Measurements from ENCODE around the gene BTBD17. TPM values are rescaled to one million over a fixed set of nuclear protein-coding genes. Genes with fewer than 3 reads are reported as not detected.

The BTBD17 gene
- polyA plus RNA-seq, 3 donors: 0.06 to 0.33 TPM; not detected in 1

- 76 to 89% (median 89%) methylated on average over 2 of the region's 2 CpGs for WGBS, 3 donors
- H3K27ac ChIP-seq (ENCODE audit: low read depth, low read length): no peak overlapping the region
Observed at GRCh38 chr17:74389937-74390679, 28.4 kb upstream of the BTBD17 start.

- H3K27ac ChIP-seq (ENCODE audit: low read depth, low read length): no peak overlapping the region
- WGBS, 3 donors: 71 to 85% (median 81%) methylated on average over 12 of the region's 12 CpGs
Observed at GRCh38 chr17:74389084-74389753, 27.6 kb upstream of the BTBD17 start.

GRCh38 chr17:74387365-74388218 lies 25.9 kb upstream of the BTBD17 start:
- H3K27ac ChIP-seq (ENCODE audit: low read depth, low read length): no peak overlapping the region
- 80 to 91% (median 87%) methylated on average over 17 of the region's 17 CpGs for WGBS, 3 donors

GRCh38 chr17:74386386-74386785 lies 24.7 kb upstream of the BTBD17 start:
- no peak overlapping the region for H3K27ac ChIP-seq (ENCODE audit: low read depth, low read length)
- WGBS, 3 donors: 29 to 74% (median 41%) methylated on average over 8 of the region's 8 CpGs

GRCh38 chr17:74385201-74385600 lies 23.5 kb upstream of the BTBD17 start:
- WGBS, 3 donors: 83 to 97% (median 88%) methylated on average over 3 of the region's 3 CpGs
- H3K27ac ChIP-seq (ENCODE audit: low read depth, low read length): no peak overlapping the region

- WGBS, 3 donors: 72 to 87% (median 87%) methylated on average over 5 of the region's 5 CpGs
- H3K27ac ChIP-seq (ENCODE audit: low read depth, low read length): no peak overlapping the region
Observed at GRCh38 chr17:74383141-74383540, 21.5 kb upstream of the BTBD17 start.

GRCh38 chr17:74380959-74381808 lies 19.5 kb upstream of the BTBD17 start:
- H3K27ac ChIP-seq (ENCODE audit: low read depth, low read length): no peak overlapping the region
- 74 to 86% (median 76%) methylated on average over 15 of the region's 15 CpGs for WGBS, 3 donors

- WGBS, 3 donors: 29 to 37% (median 34%) methylated on average over 17 of the region's 17 CpGs
- H3K27ac ChIP-seq (ENCODE audit: low read depth, low read length): no peak overlapping the region
Observed at GRCh38 chr17:74380086-74380958, 18.7 kb upstream of the BTBD17 start.

- WGBS, 3 donors: 13 to 16% (median 15%) methylated on average over 20 of the region's 20 CpGs
- H3K27ac ChIP-seq (ENCODE audit: low read depth, low read length): no peak overlapping the region
Observed at GRCh38 chr17:74379495-74380085, 17.9 kb upstream of the BTBD17 start.

- no peak overlapping the region for H3K27ac ChIP-seq (ENCODE audit: low read depth, low read length)
- WGBS, 3 donors: 82 to 90% (median 87%) methylated on average over 3 of the region's 3 CpGs
Observed at GRCh38 chr17:74374858-74375257, 13.2 kb upstream of the BTBD17 start.

GRCh38 chr17:74373838-74374606 lies 12.4 kb upstream of the BTBD17 start:
- H3K27ac ChIP-seq (ENCODE audit: low read depth, low read length): no peak overlapping the region
- 69 to 88% (median 84%) methylated on average over 15 of the region's 15 CpGs for WGBS, 3 donors

- WGBS, 3 donors: 88 to 94% (median 93%) methylated on average over 9 of the region's 9 CpGs
- H3K27ac ChIP-seq (ENCODE audit: low read depth, low read length): no peak overlapping the region
Observed at GRCh38 chr17:74372426-74372825, 10.8 kb upstream of the BTBD17 start.

- 94 to 96% (median 95%) methylated on average over 21 to 26 of the region's 26 CpGs for WGBS, 3 donors
- no peak overlapping the region for H3K27ac ChIP-seq (ENCODE audit: low read depth, low read length)
Observed at GRCh38 chr17:74371653-74372147, 10.0 kb upstream of the BTBD17 start.

- 87 to 91% (median 89%) methylated on average over 17 of the region's 17 CpGs for WGBS, 3 donors
- no peak overlapping the region for H3K27ac ChIP-seq (ENCODE audit: low read depth, low read length)
Observed at GRCh38 chr17:74369665-74370490, 8.2 kb upstream of the BTBD17 start.

GRCh38 chr17:74369221-74369620 lies 7.6 kb upstream of the BTBD17 start:
- 21 to 44% (median 26%) methylated on average over 10 of the region's 10 CpGs for WGBS, 3 donors
- no peak overlapping the region for H3K27ac ChIP-seq (ENCODE audit: low read depth, low read length)
